Ureter (tissue), 1 donor: ENCODE data around the gene PPARG. TPM values are rescaled to one million over a fixed set of nuclear protein-coding genes. Genes with fewer than 3 reads are reported as not detected.
"Not testable (repeated sequence)": the region's sequence is repeated elsewhere in the genome, so short reads cannot be mapped to it uniquely, and the experiment has no call there.

ENCODE experiments used
- DNase-seq: peaks from one replicate; pipeline ENCODE4 v3.0.0-alpha.2; 2020; ENCODE audit warnings: low spot score
- total RNA-seq: library from RNA; stranded (reverse); gene quantifications from one replicate; pipeline ENCODE4 v1.2.4, GENCODE V29; 2023
- donor health status: DM: yes; HTN: yes; CAD: no.

Gene PPARG
- total RNA-seq = 214 TPM

DNA sequence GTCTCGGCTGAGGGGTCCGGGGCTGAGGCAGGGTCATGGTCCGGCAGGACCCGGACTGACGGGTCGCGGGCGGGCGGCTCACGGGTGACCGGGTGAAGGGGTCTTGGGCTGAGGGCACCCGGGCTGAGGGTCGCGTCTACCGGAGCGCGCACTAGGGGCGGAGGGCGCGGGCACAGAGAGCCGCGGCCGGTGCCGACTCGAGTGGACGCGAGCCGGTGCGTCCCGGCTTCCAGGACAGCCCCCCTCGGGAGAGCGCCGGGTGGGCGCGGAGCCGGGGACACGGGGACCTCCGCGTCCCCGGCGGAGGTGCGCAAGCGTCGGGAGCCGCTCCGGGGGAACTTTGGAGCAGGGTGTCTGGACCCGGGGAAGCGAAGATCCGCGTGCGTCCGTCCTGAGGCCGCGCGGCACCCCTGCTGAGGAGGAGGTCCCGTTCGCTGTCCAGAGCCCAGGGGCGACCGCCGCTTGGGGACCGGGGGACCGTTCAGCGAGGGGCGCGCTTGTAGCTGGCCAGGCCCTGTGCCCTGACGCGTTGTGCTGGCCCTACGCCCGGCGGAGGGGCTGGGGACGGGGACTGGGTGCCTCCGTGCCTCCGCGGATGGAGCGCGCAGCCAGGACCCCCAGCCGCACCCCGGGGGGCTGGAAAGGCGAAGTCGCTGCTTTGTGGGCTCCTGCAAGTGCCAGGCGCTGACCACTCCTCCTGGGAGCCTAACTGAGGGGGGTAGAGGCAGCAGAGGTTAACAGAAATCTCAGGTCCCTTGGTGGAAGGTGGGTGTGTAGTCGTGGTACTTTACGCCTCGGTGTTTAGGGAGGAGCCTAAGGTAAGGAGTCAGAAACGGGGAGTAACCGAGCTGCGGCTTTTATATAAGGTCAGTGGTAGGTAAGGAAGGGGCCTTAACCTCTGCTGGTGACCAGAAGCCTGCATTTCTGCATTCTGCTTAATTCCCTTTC, at the start of gene PPARG:
Gene PPARG, plus strand, starts transcription at position 889 of the 948 bp plus-strand sequence. CDS start 90,642 bp downstream, outside the sequence.
- peak; percentile 71 for DNase-seq

DNA sequence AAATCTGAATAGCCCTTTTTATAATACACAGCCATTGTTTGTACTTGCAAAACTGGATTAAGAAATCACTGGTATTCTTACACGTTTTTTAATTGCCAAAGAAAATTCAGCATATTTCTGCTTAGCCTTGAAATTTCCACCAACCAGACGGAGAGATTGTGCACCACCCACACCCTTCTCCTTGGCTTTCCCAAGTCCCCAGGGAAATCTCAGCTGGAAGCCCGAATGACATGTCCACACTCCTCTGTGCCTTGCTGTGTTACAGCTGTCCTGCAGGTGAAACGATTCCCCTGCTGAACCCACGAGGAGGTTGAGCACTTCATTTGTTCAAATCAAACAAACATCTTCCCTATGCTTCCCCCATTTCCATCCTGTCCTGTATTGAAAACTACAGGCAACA, 49.6 kb upstream of the PPARG start:
- no peak for DNase-seq

DNA sequence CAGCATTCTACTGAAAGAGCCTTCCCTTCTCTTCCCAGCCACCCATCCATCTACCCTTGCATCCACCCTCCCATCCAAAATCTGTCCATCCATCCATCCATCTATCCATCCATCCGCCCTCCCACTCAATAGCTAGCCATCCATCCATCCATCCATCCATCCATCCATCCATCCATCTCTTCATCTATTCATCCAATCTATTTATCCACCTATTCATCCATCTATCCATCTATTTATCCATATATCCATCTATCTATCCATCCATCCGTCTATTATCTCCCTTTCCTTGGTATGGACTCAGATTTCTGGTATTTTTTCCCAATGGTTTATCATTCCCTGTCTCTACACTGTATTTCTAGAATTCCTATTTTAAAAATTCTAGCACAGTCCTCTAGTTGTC, 46.1 kb upstream of the PPARG start:
- DNase-seq = no peak

DNA sequence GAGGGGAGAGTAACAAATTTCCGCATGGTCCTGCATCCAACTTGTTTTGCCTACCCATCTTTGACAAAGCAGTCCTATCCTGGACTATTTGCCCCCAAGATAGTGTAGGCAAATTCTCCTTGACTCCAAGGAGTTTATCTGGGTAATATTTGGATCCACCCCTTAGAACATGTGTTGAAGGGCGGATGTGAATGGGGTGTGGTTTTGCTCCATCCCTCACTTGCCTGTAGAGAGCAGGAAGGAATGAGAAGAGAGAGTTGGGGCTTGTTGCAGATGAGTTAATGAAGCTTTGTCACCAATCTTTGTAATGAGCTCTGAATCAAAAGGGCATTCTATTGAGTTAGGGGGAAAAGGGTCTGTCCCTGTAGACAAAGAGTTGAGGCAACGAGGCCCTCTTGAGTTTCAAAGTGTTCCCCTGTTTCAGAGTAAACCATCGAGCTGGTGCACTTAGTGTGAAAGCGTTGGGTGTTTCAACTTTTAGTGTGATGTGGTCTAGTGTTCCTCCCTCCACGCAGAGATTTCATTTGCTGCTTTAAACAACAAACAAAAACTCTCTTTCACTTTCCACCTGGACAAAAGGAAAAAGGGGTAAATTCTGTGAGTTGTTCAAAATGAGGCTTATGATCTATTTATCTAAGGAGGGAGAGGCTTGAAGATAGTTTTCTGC, 42.2 kb upstream of the PPARG start:
- DNase-seq = no peak

DNA sequence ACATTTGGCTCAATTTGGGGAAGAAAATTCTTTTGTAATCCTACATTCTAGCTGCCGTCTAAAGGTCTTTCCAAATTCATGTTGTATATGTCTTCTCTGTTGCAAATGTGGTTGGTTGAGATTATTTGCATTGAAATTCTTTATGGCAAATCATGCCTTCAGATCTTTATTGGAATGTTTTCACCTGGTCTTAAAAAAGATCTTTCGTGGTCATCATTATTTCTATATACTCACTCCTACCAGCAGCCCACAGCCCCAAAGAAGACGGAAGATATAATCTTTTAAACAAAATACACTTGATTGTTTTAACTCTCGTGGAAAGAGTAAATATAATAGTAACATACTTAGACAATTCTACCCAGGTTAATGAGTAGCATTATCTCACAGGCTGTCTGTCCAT, 41.5 kb upstream of the PPARG start:
- DNase-seq = no peak

DNA sequence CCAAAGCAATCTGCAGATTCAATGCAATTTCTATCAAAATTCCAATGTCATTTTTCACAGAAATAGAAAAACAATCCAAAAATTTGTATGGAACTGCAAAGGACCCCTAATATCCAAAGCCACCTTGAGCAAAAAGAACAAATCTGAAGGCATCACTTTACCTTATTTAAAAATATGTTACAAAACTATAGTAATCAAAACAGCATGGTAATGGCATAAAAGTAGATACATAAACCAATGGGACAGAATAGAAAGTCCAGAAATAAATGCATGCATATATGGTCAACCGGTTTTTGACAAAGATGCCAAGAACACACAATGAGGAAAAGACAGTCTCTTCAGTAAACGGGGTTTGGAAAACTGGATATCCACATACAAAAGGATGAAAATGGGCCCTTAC, 39.4 kb upstream of the PPARG start:
- no peak for DNase-seq

DNA sequence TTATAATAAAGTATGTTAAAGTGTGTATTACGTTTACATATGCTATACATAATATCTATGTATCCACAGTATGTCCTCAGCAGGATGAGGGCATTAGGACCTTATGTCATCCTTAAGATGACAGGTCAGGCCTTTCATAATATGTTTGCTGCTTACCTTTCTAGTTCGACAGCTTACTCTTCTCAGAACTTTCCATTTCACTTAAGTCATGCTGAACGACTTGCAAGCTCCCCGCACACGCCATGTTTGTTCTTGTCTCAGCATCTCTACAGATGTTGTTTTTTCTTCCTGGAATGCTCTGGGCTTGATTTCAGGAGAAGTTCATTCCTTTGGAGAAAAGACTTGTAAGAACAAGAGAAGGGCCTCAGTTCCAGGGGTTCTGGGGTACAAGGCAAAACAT, 36.0 kb upstream of the PPARG start:
- no peak for DNase-seq

DNA sequence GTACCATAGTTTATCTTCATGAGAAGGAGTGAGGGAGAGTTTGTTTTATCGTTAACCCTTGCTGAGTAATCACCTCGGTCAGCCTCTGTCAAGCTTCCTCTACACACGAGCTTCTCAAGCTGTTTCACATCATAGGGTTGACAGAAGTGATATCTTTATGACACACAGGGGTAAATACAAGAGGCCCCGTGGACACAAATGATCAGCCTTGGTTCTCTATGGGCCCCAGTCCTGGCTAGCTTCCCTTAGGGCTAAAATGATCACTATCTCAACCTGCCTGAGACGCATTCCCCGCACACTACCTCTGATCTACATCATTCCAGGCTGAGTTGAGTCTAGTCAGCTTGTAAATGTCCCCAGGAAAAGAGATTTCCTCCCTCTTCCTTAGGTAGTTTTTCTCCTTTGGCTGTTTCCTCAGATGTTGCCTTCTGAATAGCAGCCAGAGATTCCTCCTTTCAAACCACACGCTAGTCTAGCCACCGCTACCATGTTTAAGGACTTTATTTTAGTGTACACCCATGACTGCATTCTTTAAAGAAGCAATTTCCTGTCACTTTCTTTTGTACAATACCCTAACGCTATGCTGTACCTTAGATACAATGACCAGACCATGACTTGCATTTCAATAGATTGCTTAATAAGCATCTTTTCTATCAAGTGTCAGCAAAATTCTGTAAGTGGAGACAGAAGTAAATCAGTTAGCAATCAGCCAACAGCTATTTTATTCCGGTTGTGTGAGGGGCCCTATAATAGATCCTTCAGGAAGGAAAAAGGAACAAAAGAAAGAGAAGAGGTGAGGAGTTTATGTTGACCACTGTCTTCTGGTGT, 35.1 kb upstream of the PPARG start:
- no peak for DNase-seq

DNA sequence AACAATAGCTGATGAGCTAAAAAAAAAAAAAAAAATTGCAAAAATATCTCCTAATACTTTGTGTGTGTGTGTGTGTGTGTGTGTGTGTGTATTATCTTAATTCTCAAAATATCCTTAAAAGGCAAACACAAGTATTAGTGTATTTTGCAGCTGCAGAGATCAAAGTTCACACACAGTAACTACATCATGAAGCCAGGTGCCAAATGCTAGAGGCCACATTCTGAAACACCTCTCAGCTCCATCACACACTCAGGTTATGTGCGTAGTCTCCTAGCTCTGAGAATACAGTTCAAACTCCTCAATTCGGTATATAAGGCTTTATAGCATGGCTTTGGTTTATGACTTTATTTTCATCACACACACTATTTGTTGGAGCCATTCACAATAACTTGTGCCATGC, 33.5 kb upstream of the PPARG start:
- DNase-seq = no peak

DNA sequence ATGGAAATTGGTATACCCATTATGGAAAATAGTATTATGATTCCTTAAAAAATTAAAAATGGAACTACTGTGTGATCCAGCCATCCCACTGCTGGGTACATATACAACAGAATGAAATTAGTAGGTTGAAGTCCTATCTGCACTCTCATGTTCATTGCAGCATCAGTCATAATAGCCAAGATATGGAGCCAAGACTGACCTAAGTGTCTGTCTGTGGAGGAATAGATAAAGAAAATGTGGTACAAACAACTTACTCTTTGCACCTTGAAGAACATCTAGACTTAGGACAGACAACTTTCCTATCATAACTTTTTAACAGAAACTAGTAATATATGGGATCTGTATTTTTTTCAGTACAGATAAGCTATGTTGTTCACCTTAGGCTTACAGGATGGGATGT, 30.0 kb upstream of the PPARG start:
- no peak for DNase-seq

DNA sequence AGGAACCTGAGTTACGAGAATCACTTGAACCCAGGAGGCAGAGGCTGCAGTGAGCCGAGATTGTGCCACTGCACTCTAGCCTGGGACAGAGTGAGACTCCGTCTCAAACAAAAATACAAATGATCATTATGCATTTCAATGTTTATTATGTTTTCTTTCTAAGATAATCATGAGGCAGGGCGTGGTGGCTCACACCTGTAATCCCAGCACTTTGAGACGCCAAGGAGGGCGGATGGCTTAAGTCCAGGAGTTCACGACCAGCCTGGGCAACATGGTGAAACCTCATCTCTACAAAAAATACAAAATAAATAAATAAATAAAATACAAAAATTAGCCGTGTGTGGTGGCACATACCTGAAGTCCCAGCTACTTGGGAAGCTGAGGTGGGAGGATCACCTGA, 26.7 kb upstream of the PPARG start:
- not testable (repeated sequence) for DNase-seq

DNA sequence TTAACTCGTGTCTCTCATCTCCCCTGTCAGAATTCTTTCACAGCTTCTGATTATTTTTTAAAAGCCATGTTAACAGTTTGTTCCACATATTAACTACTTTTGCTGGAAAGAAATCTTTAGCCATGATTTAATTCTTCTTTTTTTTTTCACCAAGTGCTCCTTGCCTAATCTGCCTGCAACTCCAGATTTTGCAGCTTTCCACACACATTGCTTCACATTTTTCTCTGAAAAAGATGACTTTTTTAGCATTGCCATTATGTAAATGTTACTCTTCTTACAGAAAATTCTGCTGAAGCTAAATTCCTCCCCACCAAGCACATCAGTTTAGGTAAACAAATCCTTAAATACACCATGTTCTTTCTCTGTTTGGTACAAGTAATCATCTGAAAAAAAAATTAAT, 23.4 kb upstream of the PPARG start:
- no peak for DNase-seq

DNA sequence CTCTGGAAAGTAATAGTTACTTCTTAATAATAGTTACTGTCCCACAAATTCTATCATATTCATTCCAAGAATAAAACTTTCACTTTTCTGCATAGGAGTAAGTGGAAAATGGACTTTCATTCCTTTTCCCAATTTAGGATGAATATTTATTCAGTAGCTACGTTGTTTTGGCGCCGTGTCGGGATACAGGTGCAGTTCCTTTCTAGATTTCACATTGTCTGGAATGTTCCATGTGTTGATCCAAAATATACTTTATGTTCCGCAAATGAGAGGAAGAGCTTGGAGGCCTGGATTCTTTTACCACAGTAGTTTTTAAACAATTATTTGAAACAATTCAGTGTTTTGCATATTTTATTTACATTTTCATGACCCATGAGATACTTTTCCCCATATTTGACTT, 22.8 kb upstream of the PPARG start:
- no peak for DNase-seq

DNA sequence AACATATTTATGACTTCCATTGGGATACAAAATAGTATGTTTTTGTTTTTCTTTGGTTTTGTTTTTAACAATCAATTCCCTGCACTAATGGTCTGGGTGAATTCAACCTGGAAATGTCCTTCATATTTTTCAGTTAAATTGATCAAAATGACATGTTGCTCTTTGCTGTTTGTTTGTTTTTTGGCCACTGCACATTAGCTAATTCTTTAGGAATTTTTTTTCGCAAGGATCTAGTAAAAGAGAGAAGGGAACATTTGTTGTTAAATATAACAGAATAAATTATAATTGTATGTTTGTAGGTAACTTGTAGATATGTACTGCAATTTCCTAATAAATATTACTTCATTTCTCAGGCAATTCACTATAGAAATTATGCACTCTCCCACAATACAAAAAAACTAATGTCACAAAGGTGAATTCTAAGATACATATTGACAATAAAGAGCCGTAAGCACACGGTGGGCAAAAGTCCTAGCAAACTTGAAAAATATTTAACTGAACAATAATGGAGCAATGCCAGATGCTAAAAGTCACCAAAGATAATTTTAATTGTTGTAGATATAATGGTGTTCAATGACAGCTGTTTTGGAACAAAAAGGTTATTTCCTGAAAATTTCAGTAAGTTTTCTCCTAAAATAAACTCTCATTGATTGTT, 21.4 kb upstream of the PPARG start:
- DNase-seq = no peak

DNA sequence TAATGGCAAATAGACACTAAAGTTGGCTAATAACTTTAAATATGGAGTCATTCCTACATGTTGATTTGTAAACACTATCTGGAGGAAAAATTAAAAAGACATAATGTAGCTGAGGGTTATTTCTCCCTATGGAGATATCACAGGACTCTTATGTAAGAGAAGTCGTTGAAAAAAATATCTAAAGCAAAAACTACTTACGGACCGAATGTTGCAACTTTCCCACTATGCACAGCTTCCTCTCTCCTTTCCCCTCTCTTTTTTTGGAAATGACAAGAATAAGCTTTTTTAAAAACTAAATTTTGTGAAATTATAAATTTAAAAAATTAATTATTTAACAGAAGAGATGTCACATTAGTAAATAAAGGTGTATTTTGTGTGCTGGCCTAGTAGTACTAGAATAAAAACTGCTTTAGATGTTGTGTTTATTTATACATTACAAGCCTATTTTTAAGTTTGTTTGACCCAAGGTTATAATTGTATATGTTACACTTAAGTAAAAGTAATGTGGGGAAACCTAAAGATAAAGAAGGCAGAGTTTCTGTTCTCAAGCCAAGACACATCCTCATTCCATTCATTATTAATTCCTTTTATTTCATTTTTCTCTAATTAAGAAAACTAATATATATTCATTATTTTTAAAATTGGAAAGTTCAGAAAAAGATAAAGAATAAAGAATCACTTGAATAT, 20.7 kb upstream of the PPARG start:
- DNase-seq = no peak

DNA sequence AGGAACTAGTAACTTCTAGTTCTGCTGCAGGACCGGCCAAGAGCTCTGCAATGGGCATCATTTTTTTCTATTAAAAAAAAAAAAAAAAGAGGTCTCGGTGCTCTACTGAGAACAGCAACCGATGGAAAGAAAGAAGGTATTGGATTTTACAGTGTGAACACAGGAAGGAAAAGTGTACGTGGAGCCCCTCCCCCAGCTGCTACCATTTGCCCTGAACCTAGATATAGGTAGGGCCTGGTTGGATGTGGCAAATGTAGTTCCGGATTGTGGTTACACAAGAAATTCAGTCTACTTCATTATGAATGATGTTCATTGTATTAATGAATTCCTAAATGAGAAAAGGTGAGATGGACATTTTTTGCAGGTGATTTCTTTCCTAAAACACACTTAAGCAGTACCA, 17.9 kb upstream of the PPARG start:
- no peak for DNase-seq

DNA sequence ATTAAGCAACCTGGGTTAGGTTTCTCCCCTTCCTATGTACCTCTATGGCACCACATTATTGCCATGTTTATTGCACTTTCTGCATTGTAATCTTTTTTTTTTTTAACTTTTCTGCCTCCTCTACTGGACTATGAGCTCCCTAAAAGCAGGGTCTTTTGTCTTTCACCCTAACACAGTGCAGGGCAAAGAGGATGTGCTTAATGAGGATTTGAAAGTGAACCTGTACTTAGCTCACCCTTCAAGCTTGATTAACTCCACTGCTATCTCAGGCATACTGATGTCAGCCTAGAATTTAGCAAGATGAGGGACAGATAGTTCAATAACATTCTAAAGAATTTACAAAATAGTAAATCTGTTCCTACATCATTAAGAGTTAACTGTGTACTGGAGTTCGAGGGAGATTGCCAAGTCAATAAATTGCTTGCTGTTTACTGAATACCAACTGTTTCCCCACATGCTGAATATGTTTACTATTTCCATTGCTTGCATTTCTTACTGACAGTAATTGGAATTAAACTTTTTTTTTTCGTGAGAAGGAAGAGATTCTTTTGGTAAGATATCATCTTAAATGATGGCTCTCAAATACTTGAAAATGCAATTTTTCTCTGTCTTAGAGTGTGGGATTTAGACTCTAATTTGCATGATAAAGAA, 15.7 kb upstream of the PPARG start:
- no peak for DNase-seq

DNA sequence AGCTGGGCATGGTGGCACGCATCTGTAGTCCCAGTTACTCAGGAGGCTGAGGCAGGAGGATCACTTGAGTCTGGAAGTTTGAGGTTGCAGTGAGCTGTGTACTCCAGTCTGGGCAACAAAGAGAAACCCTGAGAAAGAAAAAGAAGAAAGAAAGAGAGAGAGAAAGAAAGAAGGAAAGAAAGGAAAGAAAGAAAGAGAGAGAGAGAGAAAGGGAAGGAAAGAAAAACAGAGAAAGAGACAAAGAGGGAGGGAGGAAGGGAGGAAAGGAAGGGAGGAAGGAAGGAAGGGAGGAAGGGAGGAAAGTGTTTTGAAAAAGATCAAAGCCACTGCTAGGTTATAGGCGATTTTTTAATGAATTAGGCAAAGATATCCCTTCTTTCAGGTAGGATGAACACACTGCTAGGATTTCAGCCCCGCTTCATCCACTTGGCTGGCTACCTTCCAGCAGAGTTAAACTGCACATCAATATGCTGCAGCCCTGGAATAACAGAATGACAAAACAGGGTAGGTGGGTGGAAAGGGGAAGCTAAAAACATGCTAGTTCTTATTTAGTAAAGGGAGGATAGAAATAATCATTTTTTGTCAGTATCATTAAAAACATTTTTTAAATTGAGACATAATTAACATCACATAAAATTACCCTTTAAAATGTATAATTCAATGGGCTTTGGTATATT, 12.8 kb upstream of the PPARG start:
- DNase-seq = no peak

DNA sequence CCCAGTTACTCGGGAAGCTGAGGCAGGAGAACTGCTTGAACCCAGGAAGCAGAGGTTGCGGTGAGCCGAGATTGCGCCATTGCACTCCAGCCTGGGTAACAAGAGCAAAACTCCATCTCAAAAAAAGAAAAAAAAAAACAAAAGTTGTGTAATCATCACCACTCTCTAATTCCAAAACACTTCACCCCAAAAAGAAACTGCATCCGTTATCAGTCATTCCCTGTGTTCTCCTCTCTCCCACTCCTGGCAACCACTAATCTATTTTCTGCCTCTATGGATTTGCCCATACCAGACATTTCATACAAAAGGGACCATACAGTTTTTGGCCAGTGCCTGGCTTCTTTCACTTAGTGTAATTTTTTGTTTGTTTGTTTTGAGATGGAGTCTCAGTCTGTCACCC, 12.0 kb upstream of the PPARG start:
- DNase-seq = not testable (repeated sequence)

DNA sequence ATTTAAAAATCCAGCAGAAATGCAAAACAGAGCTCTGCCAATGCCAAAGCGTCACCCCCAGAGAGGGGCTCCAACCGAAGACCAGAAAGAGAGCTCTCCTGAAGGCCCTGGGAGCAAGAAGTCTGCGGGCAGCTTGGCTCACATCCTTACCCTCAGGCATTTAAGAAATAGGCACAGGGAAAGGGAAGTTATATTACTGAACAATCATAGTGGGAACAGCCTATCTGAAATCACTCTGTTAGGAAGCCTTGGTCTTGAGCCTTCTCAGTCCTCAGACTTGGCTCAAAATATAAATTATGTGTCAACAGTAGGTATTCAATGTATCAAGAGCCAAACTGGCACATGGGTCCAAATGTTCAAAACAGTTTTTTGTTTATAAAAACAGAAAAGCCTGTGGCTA, 10.3 kb upstream of the PPARG start:
- DNase-seq = no peak
